Urinary bladder (tissue), 4 donors: ENCODE results near the gene RHPN2. TPM values are rescaled to one million over a fixed set of nuclear protein-coding genes. Genes with fewer than 3 reads are reported as not detected.

Experiments used
- DNase-seq: peaks from one replicate; pipeline ENCODE4 v3.0.0-alpha.2; 2015; ENCODE audit errors: extremely low spot score
- H3K27ac ChIP-seq: one replicate; pipeline ENCODE4 v1.5.1; 2013; ENCODE audit warnings: low read depth, mild to moderate bottlenecking, moderate library complexity
- H3K36me3 ChIP-seq: one replicate; pipeline ENCODE4 v1.6.1; 2013; ENCODE audit warnings: mild to moderate bottlenecking, moderate library complexity; ENCODE audit not compliant: insufficient read depth
- H3K4me1 ChIP-seq: one replicate; pipeline ENCODE4 v1.6.1; 2013; ENCODE audit warnings: mild to moderate bottlenecking, moderate library complexity; ENCODE audit not compliant: insufficient read depth
- H3K4me3 ChIP-seq: one replicate; pipeline ENCODE4 v1.5.1; 2013; ENCODE audit warnings: low read depth, low read length
- WGBS: extraction: QIAGEN DNeasy Blood & Tissue Kit; methylation state at CpG from one replicate; pipeline ENCODE4 v1.1.7; 2013; 5-methylcytosine and 5-hydroxymethylcytosine counted together
- polyA plus RNA-seq: library from polyadenylated mRNA; stranded (reverse); fragments of 200-250 nt; gene quantifications from one replicate; pipeline ENCODE4 v1.2.3, GENCODE V29; 2013
- total RNA-seq: library from RNA; depleted of rRNA; stranded (reverse); fragments of >200 nt; gene quantifications from one replicate; pipeline ENCODE4 v1.2.3, GENCODE V29; 2014
- donor health status: healthy with polysubstance abuse.
- donor health status: healthy.

The RHPN2 gene
- total and polyA plus RNA-seq, 2 donors, result 1.8 to 3.5 TPM

- Histone ChIP-seq H3K36me3 (no peaks in the 10 kb centered on the region), H3K4me1 (no peaks in the 10 kb centered on the region), H3K27ac (no peak overlapping the region), H3K4me3 (no peak overlapping the region)
- WGBS, result 79% methylated on average over 1 of the region's 1 CpG
- no peak for DNase-seq
Measured at GRCh38 chr19:33086955-33087354, 22.3 kb upstream of the RHPN2 start.

DNA sequence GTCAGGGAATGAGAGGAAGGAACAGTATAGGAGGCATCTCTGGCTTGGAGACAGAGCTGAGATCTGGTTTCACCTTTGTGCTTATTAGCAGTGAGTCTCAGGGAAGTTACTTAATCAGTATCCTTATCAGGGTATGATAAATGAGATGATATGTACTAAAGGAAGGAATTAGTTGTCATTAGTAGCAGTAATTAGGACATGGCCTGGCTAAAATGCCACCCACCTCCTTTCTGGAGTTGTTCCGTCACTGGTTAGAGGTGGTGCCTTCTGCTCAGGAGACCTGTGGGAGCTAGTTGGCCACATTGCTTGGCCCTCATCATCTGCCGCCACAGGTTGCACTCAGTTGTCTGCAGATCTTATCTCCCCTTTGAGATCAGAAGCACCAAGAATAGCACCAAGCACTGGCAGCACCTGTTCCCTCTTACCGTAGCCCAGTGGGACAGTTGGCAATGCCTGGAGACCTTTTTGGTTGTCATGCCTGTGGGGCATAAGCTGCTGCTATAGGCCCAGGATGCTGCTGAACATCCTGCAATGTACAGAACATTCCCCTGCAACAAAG is 21.0 kb upstream of the RHPN2 start:
- WGBS, result 87% methylated on average over 3 of the region's 3 CpGs
- Histone ChIP-seq H3K36me3 (no peaks in the 10 kb centered on the region), H3K27ac (no peak overlapping the region), H3K4me1 (no peaks in the 10 kb centered on the region), H3K4me3 (no peak overlapping the region)
- DNase-seq, result no peak

GRCh38 chr19:33080761-33081681 is 16.3 kb upstream of the RHPN2 start, which contains the start of gene GPATCH1:
Gene GPATCH1, plus strand, starts transcription at chr19:33081181. Its CDS starts 13 bp downstream, at chr19:33081194.
- no peaks in the 10 kb centered on the region for H3K36me3 ChIP-seq
- H3K27ac ChIP-seq, result peak within 1 kb of the TSS; percentile 69
- under 1% methylated on average over 62 of the region's 62 CpGs for WGBS
- DNase-seq, result peak; percentile 66
- no peaks in the 10 kb centered on the region for H3K4me1 ChIP-seq
- H3K4me3 ChIP-seq, result peak within 1 kb of the TSS; percentile 64

- Histone ChIP-seq H3K36me3 (no peaks in the 10 kb centered on the region), H3K4me1 (no peaks in the 10 kb centered on the region), H3K27ac (no peak overlapping the region), H3K4me3 (no peak overlapping the region)
- DNase-seq, result no peak
- 88% methylated on average over 2 of the region's 2 CpGs for WGBS
Measured at GRCh38 chr19:33075519-33075918, 10.8 kb upstream of the RHPN2 start.

DNA sequence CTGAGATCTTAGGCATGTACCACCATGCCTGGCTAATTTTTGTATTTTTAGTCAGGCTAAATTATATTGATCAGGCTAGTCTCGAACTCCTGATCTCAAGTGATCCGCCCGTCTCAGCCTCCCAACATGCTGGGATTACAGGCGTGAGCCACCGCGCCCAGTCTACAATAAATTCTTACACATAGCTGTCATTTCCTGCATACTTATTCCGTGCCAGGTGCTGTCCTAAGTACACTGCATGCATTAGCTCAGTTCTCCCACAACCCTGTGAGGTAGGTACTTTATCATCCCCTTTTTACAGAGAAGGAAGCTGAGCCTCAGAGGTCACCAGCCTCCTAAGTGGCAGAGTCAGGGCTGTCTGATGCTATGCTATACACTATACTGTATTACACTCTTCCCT is 7.2 kb upstream of the RHPN2 start:
- H3K4me1 ChIP-seq, result no peaks in the 10 kb centered on the region
- 86% methylated on average over 7 of the region's 7 CpGs for WGBS
- no peak overlapping the region for H3K27ac ChIP-seq
- H3K36me3 ChIP-seq, result no peaks in the 10 kb centered on the region
- DNase-seq, result no peak
- no peak overlapping the region for H3K4me3 ChIP-seq

DNA sequence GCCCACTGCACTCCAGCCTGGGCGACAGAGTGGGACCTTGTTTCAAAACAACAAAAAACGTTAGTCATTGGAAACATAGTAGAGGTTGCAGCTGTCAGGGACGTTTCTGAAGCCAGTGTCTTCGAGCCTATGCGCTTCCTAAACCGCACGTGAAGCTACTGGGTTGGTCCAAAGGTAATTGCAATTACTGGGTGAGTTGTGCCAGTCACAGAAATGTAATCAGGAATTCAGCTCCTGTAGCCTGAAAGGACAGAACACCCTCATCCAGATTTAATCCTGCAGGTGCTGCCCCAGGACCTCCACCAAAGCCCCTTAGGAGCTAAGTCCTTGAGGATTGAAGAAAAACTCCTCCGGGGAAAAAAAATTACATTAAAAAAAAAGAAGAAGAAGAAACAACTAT is 2.4 kb upstream of the RHPN2 start:
- 72% methylated on average over 8 of the region's 8 CpGs for WGBS
- no peaks in the 10 kb centered on the region for H3K36me3 ChIP-seq
- H3K4me3 ChIP-seq, result no peak overlapping the region
- H3K27ac ChIP-seq, result no peak overlapping the region
- no peak for DNase-seq
- no peaks in the 10 kb centered on the region for H3K4me1 ChIP-seq

GRCh38 chr19:33066543-33066942 is 1.9 kb upstream of the RHPN2 start:
- no peaks in the 10 kb centered on the region for H3K36me3 ChIP-seq
- DNase-seq, result no peak
- no peaks in the 10 kb centered on the region for H3K4me1 ChIP-seq
- WGBS, result 83% methylated on average over 18 of the region's 18 CpGs
- no peak overlapping the region for H3K4me3 ChIP-seq
- no peak overlapping the region for H3K27ac ChIP-seq

DNA sequence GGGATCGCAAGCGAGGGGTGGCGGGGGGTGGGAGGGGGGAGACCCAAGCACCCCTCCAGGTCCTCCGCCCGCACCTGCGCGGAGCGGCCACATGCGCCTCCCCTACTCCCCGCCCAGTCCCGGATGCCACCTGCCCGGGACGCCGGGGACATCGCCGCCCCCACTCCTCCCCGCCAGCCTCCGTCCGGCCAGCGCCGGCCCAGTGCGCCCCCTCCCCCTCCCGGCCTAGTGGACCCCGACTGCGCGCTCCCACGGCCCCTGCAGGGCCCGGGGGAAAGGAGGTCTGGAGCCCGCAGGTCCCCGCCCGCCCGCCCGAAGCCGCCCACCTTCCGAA is 263 bp downstream of the RHPN2 start:
- under 1% methylated on average over 34 of the region's 35 CpGs for WGBS
- H3K27ac ChIP-seq, result no peak overlapping the region
- DNase-seq, result no peak

GRCh38 chr19:33063753-33064457 is 783 bp downstream of the RHPN2 start:
- WGBS, result 4% methylated on average over 56 of the region's 56 CpGs

More for the DNA sequence above, 263 bp downstream of the RHPN2 start:
- H3K4me1 ChIP-seq, result no peaks in the 10 kb centered on the region
- no peaks in the 10 kb centered on the region for H3K36me3 ChIP-seq
- H3K4me3 ChIP-seq, result peak overlapping the region; percentile 87

DNA sequence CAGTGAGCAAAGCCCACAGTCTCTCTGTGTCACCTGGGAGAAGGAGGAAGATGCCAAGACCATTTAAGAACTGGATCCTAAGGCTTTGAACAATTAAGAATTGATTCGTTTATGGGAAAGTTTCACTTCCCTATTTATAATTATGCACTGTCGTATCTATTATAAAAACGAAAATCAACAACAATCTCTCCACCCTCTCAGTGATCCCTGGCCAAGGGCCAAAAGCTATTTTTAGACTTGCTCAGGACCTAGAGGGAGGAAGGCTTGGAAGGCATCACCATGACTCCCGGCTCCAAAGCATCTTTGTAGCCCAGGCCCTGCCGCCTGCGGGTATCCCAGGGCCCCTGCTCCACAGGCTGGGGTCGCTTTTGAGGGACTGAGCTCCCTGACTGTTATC is 1.3 kb downstream of the RHPN2 start:
- 13% methylated on average over 7 of the region's 7 CpGs for WGBS
- no peak for DNase-seq
- no peaks in the 10 kb centered on the region for H3K4me1 ChIP-seq
- H3K36me3 ChIP-seq, result no peaks in the 10 kb centered on the region
- H3K4me3 ChIP-seq, result peak overlapping the region; percentile 87
- no peak overlapping the region for H3K27ac ChIP-seq

More at GRCh38 chr19:33063753-33064457, 783 bp downstream of the RHPN2 start:
- DNase-seq, result no peak
- peak overlapping the region; percentile 87 for H3K4me3 ChIP-seq
- no peaks in the 10 kb centered on the region for H3K4me1 ChIP-seq
- no peaks in the 10 kb centered on the region for H3K36me3 ChIP-seq
- no peak overlapping the region for H3K27ac ChIP-seq

GRCh38 chr19:33062902-33063301 is 1.8 kb downstream of the RHPN2 start:
- no peaks in the 10 kb centered on the region for H3K36me3 ChIP-seq
- WGBS, result 90% methylated on average over 5 of the region's 5 CpGs
- H3K27ac ChIP-seq, result no peak overlapping the region
- H3K4me3 ChIP-seq, result no peak overlapping the region
- DNase-seq, result no peak
- H3K4me1 ChIP-seq, result no peaks in the 10 kb centered on the region

DNA sequence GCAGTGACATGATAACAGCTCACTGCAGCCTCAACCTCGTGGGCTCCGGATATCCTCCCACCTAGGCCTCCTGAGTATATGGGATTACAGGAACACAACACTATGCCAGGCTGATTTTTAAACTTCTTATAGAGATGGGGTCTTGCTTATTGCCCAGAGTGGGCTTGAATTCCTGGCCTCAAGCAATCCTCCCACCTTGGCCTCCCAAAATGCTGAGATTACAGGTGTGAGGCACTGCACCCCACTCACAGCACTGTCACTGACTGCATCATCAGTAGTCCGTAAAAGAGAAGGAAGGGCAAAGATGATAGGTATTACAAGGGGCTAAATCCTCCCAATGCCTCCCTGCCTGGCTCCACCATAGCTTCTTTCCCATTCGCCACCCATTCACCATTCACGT is 4.1 kb downstream of the RHPN2 start:
- WGBS, result 90% methylated on average over 5 of the region's 5 CpGs
- no peak overlapping the region for H3K4me3 ChIP-seq
- H3K27ac ChIP-seq, result no peak overlapping the region
- H3K4me1 ChIP-seq, result no peaks in the 10 kb centered on the region
- H3K36me3 ChIP-seq, result no peaks in the 10 kb centered on the region
- DNase-seq, result no peak

GRCh38 chr19:33055718-33056117 is 9.0 kb downstream of the RHPN2 start:
- no peak overlapping the region for H3K4me3 ChIP-seq
- WGBS, result 49% methylated on average over 2 of the region's 2 CpGs
- no peak for DNase-seq
- H3K27ac ChIP-seq, result no peak overlapping the region
- no peaks in the 10 kb centered on the region for H3K4me1 ChIP-seq
- H3K36me3 ChIP-seq, result no peaks in the 10 kb centered on the region

DNA sequence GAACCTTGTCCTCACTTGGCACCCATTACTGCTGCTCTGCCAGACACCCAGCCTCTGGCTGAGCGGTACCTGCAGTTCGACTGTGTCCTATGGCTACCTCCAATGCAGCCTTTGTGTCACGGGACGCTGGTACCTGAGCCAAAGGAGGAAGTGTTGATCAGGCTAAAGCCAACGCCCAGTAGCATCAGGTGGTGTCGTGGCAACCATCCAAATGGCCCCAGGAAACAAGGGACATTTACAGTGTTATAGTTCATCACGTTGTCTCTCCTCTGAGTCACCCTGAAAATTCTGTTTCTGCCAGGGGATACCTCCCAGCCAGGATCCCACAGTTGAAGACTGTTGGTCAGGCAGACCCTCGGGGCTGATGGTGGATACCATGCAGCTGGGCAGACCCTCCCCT is 10.1 kb downstream of the RHPN2 start:
- Histone ChIP-seq H3K27ac (no peak overlapping the region), H3K4me3 (no peak overlapping the region), H3K4me1 (no peaks in the 10 kb centered on the region), H3K36me3 (no peaks in the 10 kb centered on the region)
- WGBS, result 74% methylated on average over 8 of the region's 8 CpGs
- no peak for DNase-seq
